A673 (cell line): ENCODE data around the gene PLEKHB1. TPM values are rescaled to one million over a fixed set of nuclear protein-coding genes. Genes with fewer than 3 reads are reported as not detected.

ENCODE experiments used
- BruUV-seq: library from RNA; stranded (reverse); fragments of 400-500 nt; replicated peaks from 2 replicates; lab custom pipeline; 2021; lab: Mats Ljungman, UMichigan
- CTCF ChIA-PET: fragments of 300-600 bp; sonication (Branson Sonifier 250); formaldehyde crosslinking; loops from one replicate; lab custom pipeline; 2022; ENCODE audit warnings: antibody characterized with exemption; lab: Charles Lee
- POLR2A ChIA-PET: fragments of 300-600 bp; sonication (Branson Sonifier 250); formaldehyde crosslinking; loops from one replicate; lab custom pipeline; 2022; ENCODE audit warnings: antibody characterized with exemption; ENCODE audit not compliant: low non-redundant PET; lab: Charles Lee
- DNase-seq: peaks from one replicate; pipeline ENCODE4 v3.0.0-alpha.2; 2015; ENCODE audit warnings: low spot score
- H3K27ac ChIP-seq: fragments of 200-600 bp; sonication (generic); 2 replicates; pipeline ENCODE4 v1.5.1; 2016; ENCODE audit warnings: mixed run types, low read depth, mild to moderate bottlenecking, mixed read lengths, antibody characterized with exemption, low read length; ENCODE audit not compliant: poor library complexity, severe bottlenecking
- H3K27me3 ChIP-seq: fragments of 200-600 bp; sonication (generic); replicated peaks from 2 replicates; pipeline ENCODE4 v1.6.1; 2017; ENCODE audit warnings: mixed run types, low read depth, mild to moderate bottlenecking, mixed read lengths, antibody characterized with exemption, low read length; ENCODE audit not compliant: insufficient read depth, poor library complexity
- H3K36me3 ChIP-seq: fragments of 200-600 bp; sonication (generic); 2 replicates; pipeline ENCODE4 v1.6.1; 2016; ENCODE audit warnings: mixed run types, mild to moderate bottlenecking, mixed read lengths, antibody characterized with exemption, low read length; ENCODE audit not compliant: insufficient read depth, poor library complexity, severe bottlenecking
- H3K4me1 ChIP-seq: fragments of 200-600 bp; sonication (generic); 2 replicates; pipeline ENCODE4 v1.6.1; 2017; ENCODE audit warnings: mixed run types, mild to moderate bottlenecking, mixed read lengths, antibody characterized with exemption, low read length; ENCODE audit not compliant: insufficient read depth, poor library complexity, severe bottlenecking
- H3K4me3 ChIP-seq: fragments of 200-600 bp; sonication (generic); 2 replicates; pipeline ENCODE4 v1.5.1; 2016; ENCODE audit warnings: low read depth, mixed run types, mild to moderate bottlenecking, mixed read lengths, low read length; ENCODE audit not compliant: poor library complexity, severe bottlenecking
- H3K9me3 ChIP-seq: fragments of 200-600 bp; sonication (generic); 2 replicates; pipeline ENCODE4 v1.6.1; 2016; ENCODE audit warnings: mixed run types, low read depth, mild to moderate bottlenecking, mixed read lengths, antibody characterized with exemption, low read length; ENCODE audit not compliant: poor library complexity, severe bottlenecking
- EZH2 ChIP-seq: fragments of 200-600 bp; sonication (generic); IDR thresholded peaks from 2 replicates; pipeline ENCODE4 v1.6.1; 2017; ENCODE audit warnings: borderline replicate concordance, low read depth, mild to moderate bottlenecking, mixed read lengths, antibody characterized with exemption, low read length; ENCODE audit not compliant: poor library complexity, severe bottlenecking
- intact Hi-C: fragments of 100-400 bp; cut with micrococcal nuclease; formaldehyde crosslinking; loops from one replicate; pipeline ENCODE4 v1.10.0; 2022; ENCODE audit not compliant: unreplicated experiment
- total RNA-seq: library from RNA; stranded (reverse); gene quantifications from 2 replicates; pipeline ENCODE4 v1.2.3, GENCODE V29; 2021
- TF ChIP-seq, protein P1 (sequence below): fragments of 300-800, 200-600 bp; sonication (generic); conservative IDR thresholded peaks from 2 replicates; pipeline ENCODE4 v1.5.1; 2017; ENCODE audit warnings: low read depth, mild to moderate bottlenecking, antibody characterized with exemption, low read length, moderate library complexity, mixed read lengths

PLEKHB1 gene
- total RNA-seq, 1 experiment from 2014 or later, result not detected

DNA sequence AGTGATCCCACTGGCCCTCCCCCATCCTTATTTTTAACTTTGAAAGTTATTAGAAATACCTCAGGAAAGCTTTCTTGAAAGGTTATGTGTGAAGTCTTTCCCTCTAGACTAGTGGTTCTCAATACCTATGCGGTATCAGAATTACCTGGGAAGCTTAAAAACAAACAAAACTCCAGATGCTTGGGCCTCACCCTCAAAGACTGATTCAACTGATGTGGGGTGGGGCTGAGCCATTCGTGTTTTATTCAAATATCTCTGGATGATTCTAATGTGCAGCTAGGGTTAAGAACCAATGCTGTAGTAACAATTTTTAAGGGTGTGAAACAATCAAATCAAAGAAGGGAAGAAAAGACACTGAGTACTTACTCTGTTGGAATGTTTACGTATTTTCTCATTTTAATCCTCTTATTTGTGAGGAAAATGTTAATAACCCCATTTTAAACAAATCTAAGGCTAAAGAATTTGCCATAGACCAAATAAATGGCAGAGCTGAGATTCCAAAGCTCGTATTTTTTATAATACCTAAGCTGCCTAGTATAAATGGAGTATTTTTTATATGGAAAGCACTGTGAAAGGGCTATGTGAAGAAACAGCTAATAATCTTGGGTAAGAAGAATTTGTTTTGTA, 47.6 kb downstream of the PLEKHB1 start:
- TF ChIP-seq, protein P1, sequence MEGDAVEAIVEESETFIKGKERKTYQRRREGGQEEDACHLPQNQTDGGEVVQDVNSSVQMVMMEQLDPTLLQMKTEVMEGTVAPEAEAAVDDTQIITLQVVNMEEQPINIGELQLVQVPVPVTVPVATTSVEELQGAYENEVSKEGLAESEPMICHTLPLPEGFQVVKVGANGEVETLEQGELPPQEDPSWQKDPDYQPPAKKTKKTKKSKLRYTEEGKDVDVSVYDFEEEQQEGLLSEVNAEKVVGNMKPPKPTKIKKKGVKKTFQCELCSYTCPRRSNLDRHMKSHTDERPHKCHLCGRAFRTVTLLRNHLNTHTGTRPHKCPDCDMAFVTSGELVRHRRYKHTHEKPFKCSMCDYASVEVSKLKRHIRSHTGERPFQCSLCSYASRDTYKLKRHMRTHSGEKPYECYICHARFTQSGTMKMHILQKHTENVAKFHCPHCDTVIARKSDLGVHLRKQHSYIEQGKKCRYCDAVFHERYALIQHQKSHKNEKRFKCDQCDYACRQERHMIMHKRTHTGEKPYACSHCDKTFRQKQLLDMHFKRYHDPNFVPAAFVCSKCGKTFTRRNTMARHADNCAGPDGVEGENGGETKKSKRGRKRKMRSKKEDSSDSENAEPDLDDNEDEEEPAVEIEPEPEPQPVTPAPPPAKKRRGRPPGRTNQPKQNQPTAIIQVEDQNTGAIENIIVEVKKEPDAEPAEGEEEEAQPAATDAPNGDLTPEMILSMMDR, result no peak
- TF ChIP-seq EZH2, result no peak
- POLR2A ChIA-PET, result no interaction called here
- BruUV-seq, result no TSS peak
- Histone ChIP-seq H3K36me3 (peaks cover 5% of the 10 kb centered on the region), H3K27me3 (no peaks in the 10 kb centered on the region), H3K4me1 (no peaks in the 10 kb centered on the region), H3K27ac (no peak overlapping the region), H3K4me3 (no peak overlapping the region), H3K9me3 (no peaks in the 10 kb centered on the region)
- no peak for DNase-seq
- CTCF ChIA-PET, result interaction anchor here (0.9 kb wide), 1 partner anchor 68 kb away, joined by 3 read pairs; no protein-coding TSS in a partner anchor
- intact Hi-C loops, result no loop called here

DNA sequence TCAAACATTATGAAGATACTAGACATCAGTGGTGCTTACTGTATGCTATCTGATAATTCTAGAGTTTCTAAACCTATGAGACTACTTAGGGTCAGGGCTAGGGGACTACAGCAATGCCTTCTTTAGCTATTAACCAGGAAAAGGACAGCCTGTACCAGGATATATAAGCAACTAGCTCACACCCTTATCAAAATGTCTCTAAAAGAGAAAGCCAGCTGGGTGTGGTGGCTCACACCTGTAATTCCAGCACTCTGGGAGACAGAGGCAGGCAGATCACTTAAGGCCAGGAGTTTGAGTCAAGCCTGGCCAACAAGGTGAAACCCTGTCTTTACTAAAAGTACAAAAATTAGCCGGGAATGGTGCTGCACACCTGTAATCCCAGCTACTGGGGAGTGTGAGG, 58.7 kb downstream of the PLEKHB1 start:
- CTCF ChIA-PET, result no interaction called here
- TF ChIP-seq, protein P1, result no peak
- TF ChIP-seq EZH2, result no peak
- no peak for DNase-seq

DNA sequence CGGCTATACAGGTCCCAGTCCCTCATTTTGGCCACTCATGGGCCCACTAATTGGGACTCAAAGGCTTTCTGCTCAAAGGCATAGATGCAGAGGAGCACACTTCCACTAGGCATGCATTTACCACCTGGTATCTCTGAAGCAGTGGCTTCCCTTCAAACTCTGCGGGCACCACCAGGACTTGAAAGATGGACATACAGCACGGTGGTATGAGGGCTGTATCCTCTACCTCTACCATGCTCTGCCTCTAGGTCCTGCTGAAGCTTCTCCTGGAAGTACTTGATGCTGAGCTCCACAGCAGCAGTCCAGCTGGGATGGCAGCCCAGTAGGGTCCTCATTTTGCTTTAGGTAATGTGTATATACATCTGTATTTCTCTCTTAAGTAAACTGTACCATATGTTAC, 64.6 kb downstream of the PLEKHB1 start:
- CTCF ChIA-PET, result no interaction called here
- Histone ChIP-seq H3K36me3 (peaks cover 7% of the 10 kb centered on the region), H3K27ac (no peak overlapping the region), H3K27me3 (no peaks in the 10 kb centered on the region), H3K4me3 (no peak overlapping the region), H3K4me1 (peaks cover 17% of the 10 kb centered on the region), H3K9me3 (no peaks in the 10 kb centered on the region)
- TF ChIP-seq EZH2, result no peak
- TF ChIP-seq, protein P1, result no peak
- no TSS peak for BruUV-seq
- POLR2A ChIA-PET, result interaction anchor here (0.6 kb wide), 1 partner anchor 11 kb away, joined by 3 read pairs; no protein-coding TSS in a partner anchor
- DNase-seq, result no peak
- intact Hi-C loops, result no loop called here

More for the DNA sequence above, 58.7 kb downstream of the PLEKHB1 start:
- POLR2A ChIA-PET, result no interaction called here
- Histone ChIP-seq H3K27ac (no peak overlapping the region), H3K27me3 (no peaks in the 10 kb centered on the region), H3K4me1 (no peaks in the 10 kb centered on the region), H3K4me3 (no peak overlapping the region), H3K36me3 (peaks cover 14% of the 10 kb centered on the region), H3K9me3 (no peaks in the 10 kb centered on the region)
- no TSS peak for BruUV-seq
- intact Hi-C loops, result no loop called here

Other genes starting within 250 kb of the PLEKHB1 start
- gene FAM168A, start 48.5 kb upstream of the PLEKHB1 start, total RNA-seq, result 46.1 and 53.1 TPM in 2 replicates
- gene RAB6A, start 114.5 kb downstream of the PLEKHB1 start, total RNA-seq, result 104 and 105 TPM in 2 replicates
- gene MRPL48, start 141.3 kb downstream of the PLEKHB1 start, total RNA-seq, result 87.4 and 92.6 TPM in 2 replicates
- gene COA4, start 230.3 kb downstream of the PLEKHB1 start, total RNA-seq, result 112 and 113 TPM in 2 replicates
- 20.3 and 25.0 TPM in 2 replicates for gene PAAF1, start 230.4 kb downstream of the PLEKHB1 start, total RNA-seq